Fibroblast of the aortic adventitia (primary cell): ENCODE data around the gene SPATA20. TPM values are rescaled to one million over a fixed set of nuclear protein-coding genes. Genes with fewer than 3 reads are reported as not detected.

Source experiments
- DNase-seq: peaks from one replicate; pipeline ENCODE4 v3.0.0-alpha.2; 2010; ENCODE audit warnings: low read depth
- H3K4me3 ChIP-seq: 2 replicates; pipeline ENCODE4 v1.5.1; 2011; ENCODE audit warnings: low read depth, mild to moderate bottlenecking, control low read depth, low read length, moderate library complexity
- CTCF ChIP-seq: IDR thresholded peaks from 2 replicates; pipeline ENCODE4 v1.5.1; 2011; ENCODE audit warnings: mild to moderate bottlenecking, low read length, control low read depth, inconsistent platforms; ENCODE audit not compliant: insufficient read depth
- total RNA-seq: library from RNA; depleted of rRNA; stranded (reverse); fragments of >200 nt; gene quantifications from 2 replicates; pipeline ENCODE4 v1.2.3, GENCODE V29; 2012; ENCODE audit warnings: low replicate concordance

Gene SPATA20
- total RNA-seq, 1 donor, result 63.6 TPM

- no peak for TF ChIP-seq CTCF
- H3K4me3 ChIP-seq, result no peak overlapping the region
- DNase-seq, result no peak
Measured at GRCh38 chr17:50562242-50563091, 15.5 kb downstream of the SPATA20 start.

GRCh38 chr17:50563092-50563511, 16.1 kb downstream of the SPATA20 start:
- peak; percentile 26 for TF ChIP-seq CTCF
- H3K4me3 ChIP-seq, result no peak overlapping the region
- no peak for DNase-seq

- H3K4me3 ChIP-seq, result peak overlapping the region; percentile 22
- DNase-seq, result peak; percentile 91
- no peak for TF ChIP-seq CTCF
Measured at GRCh38 chr17:50564916-50565315, 17.9 kb downstream of the SPATA20 start.

GRCh38 chr17:50565402-50566350, 18.7 kb downstream of the SPATA20 start:
- DNase-seq, result no peak
- TF ChIP-seq CTCF, result no peak
- no peak overlapping the region for H3K4me3 ChIP-seq

GRCh38 chr17:50566886-50567285, 19.9 kb downstream of the SPATA20 start:
- H3K4me3 ChIP-seq, result no peak overlapping the region
- no peak for TF ChIP-seq CTCF
- no peak for DNase-seq

- no peak for TF ChIP-seq CTCF
- H3K4me3 ChIP-seq, result no peak overlapping the region
- DNase-seq, result no peak
Measured at GRCh38 chr17:50568659-50569058, 21.7 kb downstream of the SPATA20 start.
